Hepatocyte (in vitro differentiated cells): Measurements from ENCODE around the gene HIGD1A. TPM values are rescaled to one million over a fixed set of nuclear protein-coding genes. Genes with fewer than 3 reads are reported as not detected.

Source experiments
- DNase-seq: peaks from one replicate; pipeline ENCODE4 v3.0.0-alpha.2; 2016; ENCODE audit warnings: low spot score
- H2AFZ ChIP-seq: fragments of 200-600 bp; sonication (generic); 2 replicates; pipeline ENCODE4 v1.6.0; 2016; ENCODE audit warnings: antibody characterized with exemption, mild to moderate bottlenecking
- H3K27ac ChIP-seq: fragments of 200-600 bp; sonication (generic); 2 replicates; pipeline ENCODE4 v1.5.1; 2016; ENCODE audit warnings: mild to moderate bottlenecking
- H3K27me3 ChIP-seq: fragments of 200-600 bp; sonication (generic); 2 replicates; pipeline ENCODE4 v1.6.1; 2016
- H3K36me3 ChIP-seq: fragments of 200-600 bp; sonication (generic); replicated peaks from 2 replicates; pipeline ENCODE4 v1.5.1; 2016; ENCODE audit warnings: low read depth; ENCODE audit not compliant: insufficient read depth
- H3K4me1 ChIP-seq: fragments of 200-600 bp; sonication (generic); 2 replicates; pipeline ENCODE4 v1.5.1; 2016; ENCODE audit warnings: mild to moderate bottlenecking, moderate library complexity; ENCODE audit not compliant: insufficient read depth
- H3K4me2 ChIP-seq: fragments of 200-600 bp; sonication (generic); 2 replicates; pipeline ENCODE4 v1.6.0; 2016
- H3K4me3 ChIP-seq: fragments of 200-600 bp; sonication (generic); 2 replicates; pipeline ENCODE4 v1.5.1; 2016; ENCODE audit warnings: mild to moderate bottlenecking
- H3K79me2 ChIP-seq: fragments of 200-600 bp; sonication (generic); 2 replicates; pipeline ENCODE4 v1.6.0; 2017; ENCODE audit warnings: mild to moderate bottlenecking
- H3K9me2 ChIP-seq: fragments of 200-600 bp; sonication (generic); replicated peaks from 2 replicates; pipeline ENCODE4 v1.6.0; 2017; ENCODE audit warnings: mild to moderate bottlenecking; ENCODE audit not compliant: insufficient read depth
- H3K9me3 ChIP-seq: fragments of 200-600 bp; sonication (generic); 2 replicates; pipeline ENCODE4 v1.5.1; 2016; ENCODE audit warnings: low read depth, mild to moderate bottlenecking
- H4K20me1 ChIP-seq: fragments of 200-600 bp; sonication (generic); 2 replicates; pipeline ENCODE4 v1.6.0; 2016; ENCODE audit warnings: mild to moderate bottlenecking; ENCODE audit not compliant: insufficient read depth, poor library complexity, severe bottlenecking
- EZH2 ChIP-seq: fragments of 200-600 bp; sonication (generic); IDR thresholded peaks from 2 replicates; pipeline ENCODE4 v1.6.1; 2016; ENCODE audit warnings: antibody characterized with exemption, mild to moderate bottlenecking, borderline replicate concordance
- EZH2phosphoT487 ChIP-seq: fragments of 200-600 bp; sonication (generic); IDR thresholded peaks from one replicate; pipeline ENCODE4 v1.6.1; 2018; ENCODE audit warnings: antibody characterized with exemption, mild to moderate bottlenecking, low read depth, moderate library complexity; ENCODE audit not compliant: unreplicated experiment, severe bottlenecking
- WGBS: methylation state at CpG from one replicate; pipeline ENCODE4 v1.1.6; 2016; ENCODE audit warnings: low lambda C conversion rate; ENCODE audit errors: missing lambda C conversion rate; 5-methylcytosine and 5-hydroxymethylcytosine counted together
- polyA plus RNA-seq: library from polyadenylated mRNA; unstranded; fragments of >200 nt; fragmentation: Nextera tagmentation; extraction: Ambion mirVana; gene quantifications from 2 replicates; pipeline ENCODE4 v1.2.1, GENCODE V29; 2016
- total RNA-seq: library from RNA; depleted of rRNA; stranded (reverse); fragments of >200 nt; gene quantifications from 2 replicates; pipeline ENCODE4 v1.2.3, GENCODE V29; 2014
- TF ChIP-seq, protein P1 (sequence below): fragments of 200-600 bp; sonication (generic); IDR thresholded peaks from 2 replicates; pipeline ENCODE4 v1.5.1; 2016; ENCODE audit warnings: antibody characterized with exemption, mild to moderate bottlenecking; ENCODE audit not compliant: poor library complexity

Gene HIGD1A
- total and polyA plus RNA-seq, 2 experiments from 2014 or later, result 218 to 252 TPM

- no peak for DNase-seq
- Histone ChIP-seq H2AFZ (no peak overlapping the region), H3K36me3 (no peaks in the 10 kb centered on the region), H3K79me2 (peaks cover 66% of the 10 kb centered on the region), H3K27me3 (no peaks in the 10 kb centered on the region), H3K4me3 (no peak overlapping the region), H3K27ac (no peak overlapping the region), H3K9me2 (no peaks in the 10 kb centered on the region), H3K4me2 (no peak overlapping the region), H3K9me3 (no peaks in the 10 kb centered on the region), H3K4me1 (peaks cover under 1% of the 10 kb centered on the region), H4K20me1 (peaks cover 6% of the 10 kb centered on the region)
- WGBS, result 84% methylated on average over 4 of the region's 5 CpGs
- TF ChIP-seq EZH2phosphoT487, result no peak
- no peak for TF ChIP-seq EZH2
- TF ChIP-seq, protein P1, sequence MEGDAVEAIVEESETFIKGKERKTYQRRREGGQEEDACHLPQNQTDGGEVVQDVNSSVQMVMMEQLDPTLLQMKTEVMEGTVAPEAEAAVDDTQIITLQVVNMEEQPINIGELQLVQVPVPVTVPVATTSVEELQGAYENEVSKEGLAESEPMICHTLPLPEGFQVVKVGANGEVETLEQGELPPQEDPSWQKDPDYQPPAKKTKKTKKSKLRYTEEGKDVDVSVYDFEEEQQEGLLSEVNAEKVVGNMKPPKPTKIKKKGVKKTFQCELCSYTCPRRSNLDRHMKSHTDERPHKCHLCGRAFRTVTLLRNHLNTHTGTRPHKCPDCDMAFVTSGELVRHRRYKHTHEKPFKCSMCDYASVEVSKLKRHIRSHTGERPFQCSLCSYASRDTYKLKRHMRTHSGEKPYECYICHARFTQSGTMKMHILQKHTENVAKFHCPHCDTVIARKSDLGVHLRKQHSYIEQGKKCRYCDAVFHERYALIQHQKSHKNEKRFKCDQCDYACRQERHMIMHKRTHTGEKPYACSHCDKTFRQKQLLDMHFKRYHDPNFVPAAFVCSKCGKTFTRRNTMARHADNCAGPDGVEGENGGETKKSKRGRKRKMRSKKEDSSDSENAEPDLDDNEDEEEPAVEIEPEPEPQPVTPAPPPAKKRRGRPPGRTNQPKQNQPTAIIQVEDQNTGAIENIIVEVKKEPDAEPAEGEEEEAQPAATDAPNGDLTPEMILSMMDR, result no peak
These were observed 7.9 kb downstream of the HIGD1A start for GRCh38 chr3:42796332-42796885.

DNA sequence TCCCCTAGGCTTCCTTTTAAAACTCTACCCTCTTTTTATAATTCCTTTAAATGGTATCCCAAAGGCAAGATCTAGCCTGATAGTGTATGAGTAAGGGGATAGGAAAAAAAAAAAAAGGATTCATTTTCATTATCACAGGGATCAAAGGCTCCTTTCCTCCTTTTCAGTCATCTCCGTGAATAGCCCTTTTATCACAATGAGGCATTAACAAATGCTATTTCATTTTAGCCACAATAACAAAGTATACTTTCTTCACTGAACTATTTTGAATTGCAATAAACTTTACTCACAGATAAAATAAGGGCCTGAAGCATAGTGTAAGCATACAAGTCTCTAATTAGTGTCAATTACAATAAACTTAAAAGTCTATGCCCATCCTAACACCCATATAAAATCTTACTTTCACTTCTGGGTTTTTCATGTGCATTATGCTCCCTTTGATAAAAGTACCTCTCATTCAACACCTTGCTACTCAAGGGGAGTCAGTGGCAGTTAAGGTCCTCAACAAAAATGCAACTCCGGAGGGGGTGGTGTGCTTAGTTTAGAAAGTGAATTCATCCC is 8.6 kb downstream of the HIGD1A start:
- 86% methylated on average over 2 of the region's 2 CpGs for WGBS
- H3K27me3 ChIP-seq, result no peaks in the 10 kb centered on the region
- H3K4me1 ChIP-seq, result no peaks in the 10 kb centered on the region
- no peaks in the 10 kb centered on the region for H3K9me2 ChIP-seq
- no peaks in the 10 kb centered on the region for H3K9me3 ChIP-seq
- no peak overlapping the region for H3K4me2 ChIP-seq
- no peaks in the 10 kb centered on the region for H3K36me3 ChIP-seq
- peaks cover 6% of the 10 kb centered on the region for H4K20me1 ChIP-seq
- no peak for DNase-seq
- no peak overlapping the region for H3K27ac ChIP-seq
- H3K4me3 ChIP-seq, result no peak overlapping the region
- no peak for TF ChIP-seq EZH2phosphoT487
- TF ChIP-seq, protein P1, result no peak
- no peak for TF ChIP-seq EZH2
- peaks cover 65% of the 10 kb centered on the region for H3K79me2 ChIP-seq
- no peak overlapping the region for H2AFZ ChIP-seq

DNA sequence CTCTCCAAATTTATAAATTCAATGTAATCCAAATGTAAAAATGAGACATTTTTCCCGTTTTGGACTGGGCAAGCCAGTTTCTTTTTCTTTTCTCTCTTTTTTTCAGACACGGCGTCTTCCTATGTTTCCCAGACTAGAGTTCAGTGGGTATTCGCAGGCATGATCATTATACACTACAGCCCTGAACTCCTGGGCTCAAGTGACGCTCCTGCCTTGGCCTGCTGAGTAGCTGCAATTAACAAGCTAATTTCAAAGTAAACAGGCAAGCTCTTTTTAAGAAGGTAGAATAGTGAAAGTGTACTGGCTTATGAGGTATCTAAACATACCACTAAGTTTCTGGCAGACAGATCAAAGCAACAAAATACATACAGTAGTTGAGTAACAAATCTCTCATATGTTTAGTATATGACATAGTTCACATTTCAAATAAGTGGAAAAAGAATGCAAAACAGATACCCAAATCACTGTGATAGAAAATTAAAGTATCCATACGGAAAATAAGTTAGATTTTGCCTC is 13.5 kb downstream of the HIGD1A start:
- Histone ChIP-seq H3K9me3 (no peaks in the 10 kb centered on the region), H3K27me3 (no peaks in the 10 kb centered on the region), H3K4me1 (no peaks in the 10 kb centered on the region), H4K20me1 (no peaks in the 10 kb centered on the region), H3K4me2 (no peak overlapping the region), H3K79me2 (peaks cover 82% of the 10 kb centered on the region), H3K9me2 (no peaks in the 10 kb centered on the region), H3K36me3 (no peaks in the 10 kb centered on the region), H2AFZ (no peak overlapping the region), H3K27ac (no peak overlapping the region), H3K4me3 (no peak overlapping the region)
- WGBS, result 81% methylated on average over 6 of the region's 6 CpGs
- DNase-seq, result no peak
- no peak for TF ChIP-seq EZH2phosphoT487
- no peak for TF ChIP-seq EZH2
- TF ChIP-seq, protein P1, result no peak
